Measurements from ENCODE around the gene VPS13A.
"Not testable (repeated sequence)": the region's sequence is repeated elsewhere in the genome, so short reads cannot be mapped to it uniquely, and the experiment has no call there.

VPS13A gene

GRCh38 chr9:77236693-77237092 lies 59.4 kb downstream of the VPS13A start:
- no peak overlapping the region for H3K4me3 ChIP-seq (ENCODE audit: low read depth, low read length)
- no peaks in the 10 kb centered on the region for H3K9me3 ChIP-seq
- DNase-seq, result no peak
- no peaks in the 10 kb centered on the region for H3K27me3 ChIP-seq
- peaks cover 3% of the 10 kb centered on the region; the same call in 1 of the 2 replicates for H3K4me1 ChIP-seq
- no peak for TF ChIP-seq CTCF (IDR thresholded peaks at IDR 0.05; ENCODE audit: low read depth, low read length)
- peaks cover 7% of the 10 kb centered on the region; the same call in 1 of the 2 replicates for H3K36me3 ChIP-seq

GRCh38 chr9:77237896-77238295 lies 60.6 kb downstream of the VPS13A start:
- DNase-seq, result no peak
- Histone ChIP-seq H3K27me3 (no peaks in the 10 kb centered on the region), H3K9me3 (no peaks in the 10 kb centered on the region), H3K36me3 (peaks cover 10% of the 10 kb centered on the region; the same call in 1 of the 2 replicates), H3K4me3 (ENCODE audit: low read depth, low read length) (no peak overlapping the region), H3K4me1 (peaks cover 3% of the 10 kb centered on the region; the same call in 1 of the 2 replicates)
- no peak for TF ChIP-seq CTCF (IDR thresholded peaks at IDR 0.05; ENCODE audit: low read depth, low read length)

GRCh38 chr9:77251050-77251449 lies 73.7 kb downstream of the VPS13A start:
- Histone ChIP-seq H3K4me1 (no peaks in the 10 kb centered on the region), H3K9me3 (no peaks in the 10 kb centered on the region), H3K27me3 (no peaks in the 10 kb centered on the region), H3K4me3 (ENCODE audit: low read depth, low read length) (no peak overlapping the region), H3K36me3 (peaks cover 17% of the 10 kb centered on the region; the same call in 1 of the 2 replicates)
- DNase-seq, result no peak
- no peak for TF ChIP-seq CTCF (IDR thresholded peaks at IDR 0.05; ENCODE audit: low read depth, low read length)

- no peaks in the 10 kb centered on the region; the same call in none of the 2 replicates for H3K36me3 ChIP-seq
- no peak for DNase-seq
- TF ChIP-seq CTCF (IDR thresholded peaks at IDR 0.05; ENCODE audit: low read depth, low read length), result no peak
Measured at GRCh38 chr9:77257275-77257674, 79.9 kb downstream of the VPS13A start.

GRCh38 chr9:77261605-77262004 lies 84.3 kb downstream of the VPS13A start:
- H3K4me3 ChIP-seq (ENCODE audit: low read depth, low read length), result no peak overlapping the region
- H3K27me3 ChIP-seq, result no peaks in the 10 kb centered on the region
- no peak for DNase-seq
- no peak for TF ChIP-seq CTCF (IDR thresholded peaks at IDR 0.05; ENCODE audit: low read depth, low read length)
- no peaks in the 10 kb centered on the region; the same call in none of the 2 replicates for H3K36me3 ChIP-seq
- H3K9me3 ChIP-seq, result no peaks in the 10 kb centered on the region; the same call in 1 of the 2 replicates
- no peaks in the 10 kb centered on the region for H3K4me1 ChIP-seq

More at GRCh38 chr9:77257275-77257674, 79.9 kb downstream of the VPS13A start:
- H3K27me3 ChIP-seq, result no peaks in the 10 kb centered on the region
- H3K9me3 ChIP-seq, result no peaks in the 10 kb centered on the region
- no peak overlapping the region for H3K4me3 ChIP-seq (ENCODE audit: low read depth, low read length)
- no peaks in the 10 kb centered on the region for H3K4me1 ChIP-seq

GRCh38 chr9:77267762-77268161 lies 90.4 kb downstream of the VPS13A start:
- DNase-seq; H3K9me3 ChIP-seq; H3K4me1 ChIP-seq; H3K27me3 ChIP-seq; H3K4me3 ChIP-seq (ENCODE audit: low read depth, low read length); H3K36me3 ChIP-seq: not testable (repeated sequence)
